Liver (tissue), 9 donors: ENCODE data around the gene CR1. TPM values are rescaled to one million over a fixed set of nuclear protein-coding genes. Genes with fewer than 3 reads are reported as not detected.

Experiments
- DNase-seq: peaks from one replicate; pipeline ENCODE4 v3.0.0-alpha.2; 2017; ENCODE audit warnings: low spot score
- H3K27ac ChIP-seq, 2 donors: one replicate each; pipeline ENCODE4 v1.7.0; 2013; ENCODE audit warnings: inconsistent platforms in 2 of 2, low read length in 2 of 2, control low read depth in 1 of 2, low read depth in 1 of 2, mild to moderate bottlenecking in 1 of 2
- H3K27me3 ChIP-seq, 4 donors: one replicate each; pipeline versions ENCODE4 v1.6.1 to v1.7.0; 2013; ENCODE audit warnings: low read length in 3 of 4, inconsistent platforms in 1 of 4, mild to moderate bottlenecking in 1 of 4, moderate library complexity in 1 of 4; ENCODE audit not compliant: control insufficient read depth in 4 of 4, insufficient read depth in 4 of 4
- H3K36me3 ChIP-seq, 4 donors: one replicate each; pipeline versions ENCODE4 v1.6.1 to v1.7.0; 2013; ENCODE audit warnings: low read length in 3 of 4, mild to moderate bottlenecking in 3 of 4, low read depth in 1 of 4, moderate library complexity in 1 of 4; ENCODE audit not compliant: control insufficient read depth in 4 of 4, insufficient read depth in 3 of 4
- H3K4me1 ChIP-seq, 4 donors: one replicate each; pipeline versions ENCODE4 v1.6.1 to v1.7.0; 2013; ENCODE audit warnings: low read length in 3 of 4, mild to moderate bottlenecking in 3 of 4, moderate library complexity in 1 of 4; ENCODE audit not compliant: control insufficient read depth in 4 of 4, insufficient read depth in 4 of 4
- H3K4me3 ChIP-seq, 3 donors: one replicate each; pipeline versions ENCODE4 v1.6.1 to v1.7.0; 2013; ENCODE audit warnings: low read length in 3 of 3, control low read depth in 1 of 3, low read depth in 1 of 3, mild to moderate bottlenecking in 1 of 3
- H3K9ac ChIP-seq, 2 donors: one replicate each; pipeline ENCODE4 v1.7.0; 2013; ENCODE audit warnings: low read length in 2 of 2, mild to moderate bottlenecking in 2 of 2, moderate library complexity in 2 of 2, control low read depth in 1 of 2, low read depth in 1 of 2
- H3K9me3 ChIP-seq, 4 donors: one replicate each; pipeline versions ENCODE4 v1.6.1 to v1.7.0; 2013; ENCODE audit warnings: low read length in 3 of 4; ENCODE audit not compliant: control insufficient read depth in 4 of 4
- ATF3 ChIP-seq: IDR thresholded peaks from 2 replicates; pipeline ENCODE4 v1.6.1; 2016; ENCODE audit warnings: antibody characterized with exemption
- CTCF ChIP-seq: fragments of 150-350 bp; IDR thresholded peaks from 2 replicates; pipeline ENCODE4 v1.5.1; 2017; ENCODE audit warnings: improper control_type of control experiment, low read depth, low read length; ENCODE audit not compliant: missing input control
- FOXA1 ChIP-seq: IDR thresholded peaks from 2 replicates; pipeline ENCODE4 v1.6.1; 2016; ENCODE audit warnings: antibody characterized with exemption
- FOXA2 ChIP-seq: IDR thresholded peaks from 2 replicates; pipeline ENCODE4 v1.6.1; 2016; ENCODE audit warnings: antibody characterized with exemption
- GABPA ChIP-seq, 2 donors: IDR thresholded peaks in 1 of 2; conservative IDR thresholded peaks in 1 of 2; 2 replicates each; pipeline ENCODE4 v1.6.1; 2016; ENCODE audit warnings: antibody characterized with exemption in 2 of 2, mild to moderate bottlenecking in 1 of 2, moderate library complexity in 1 of 2
- HNF4A ChIP-seq, 2 donors: conservative IDR thresholded peaks; 2 replicates each; pipeline ENCODE4 v1.6.1; 2016; ENCODE audit warnings: antibody characterized with exemption in 2 of 2, mild to moderate bottlenecking in 2 of 2
- HNF4G ChIP-seq: IDR thresholded peaks from 2 replicates; pipeline ENCODE4 v1.6.1; 2016; ENCODE audit warnings: antibody characterized with exemption
- MAX ChIP-seq: IDR thresholded peaks from 2 replicates; pipeline ENCODE4 v1.6.1; 2016; ENCODE audit warnings: antibody characterized with exemption
- NR2F2 ChIP-seq: IDR thresholded peaks from 2 replicates; pipeline ENCODE4 v1.6.1; 2016; ENCODE audit warnings: antibody characterized with exemption
- RAD21 ChIP-seq, 2 donors: IDR thresholded peaks; 2 replicates each; pipeline ENCODE4 v1.6.1; 2016; ENCODE audit warnings: antibody characterized with exemption in 2 of 2, mild to moderate bottlenecking in 2 of 2
- REST ChIP-seq: IDR thresholded peaks from 2 replicates; pipeline ENCODE4 v1.6.1; 2016; ENCODE audit warnings: antibody characterized with exemption, mild to moderate bottlenecking
- RXRA ChIP-seq, 2 donors: IDR thresholded peaks; 2 replicates each; pipeline ENCODE4 v1.6.1; 2017 to 2018; ENCODE audit warnings: antibody characterized with exemption in 2 of 2, mild to moderate bottlenecking in 1 of 2
- SP1 ChIP-seq: IDR thresholded peaks from 2 replicates; pipeline ENCODE4 v1.6.1; 2018; ENCODE audit warnings: antibody characterized with exemption, mild to moderate bottlenecking
- TAF1 ChIP-seq: conservative IDR thresholded peaks from 2 replicates; pipeline ENCODE4 v1.6.1; 2016; ENCODE audit warnings: antibody characterized with exemption, mild to moderate bottlenecking
- YY1 ChIP-seq: IDR thresholded peaks from 2 replicates; pipeline ENCODE4 v1.6.1; 2016; ENCODE audit warnings: antibody characterized with exemption, mild to moderate bottlenecking
- ZBTB33 ChIP-seq: IDR thresholded peaks from 2 replicates; pipeline ENCODE4 v1.6.1; 2016; ENCODE audit warnings: antibody characterized with exemption
- WGBS: extraction: QIAGEN DNeasy Blood & Tissue Kit; methylation state at CpG from one replicate; pipeline ENCODE4 v1.1.7; 2013; 5-methylcytosine and 5-hydroxymethylcytosine counted together
- polyA plus RNA-seq, 2 donors: library from polyadenylated mRNA; stranded (reverse) in 1 of 2; unstranded in 1 of 2; fragments of 200-250 nt in 1 of 2; fragments of >200 nt in 1 of 2; fragmentation: Nextera tagmentation in 1 of 2; extraction: Ambion mirVana in 1 of 2; gene quantifications; one replicate each; pipeline versions ENCODE4 v1.2.1 to v1.2.3, GENCODE V29; 2013 to 2015
- total RNA-seq, 2 donors: library from RNA; depleted of rRNA; stranded (reverse); fragments of >200 nt; gene quantifications; one replicate each; pipeline ENCODE4 v1.2.3, GENCODE V29; 2014
- donor health status: healthy.
- donor health status: healthy.
- donor health status: healthy.
- donor health status: healthy.
- donor health status: healthy.

The CR1 gene
- total and polyA plus RNA-seq, 4 donors = 0.78 to 16.7 (median 7.4) TPM

GRCh38 chr1:207649865-207650580 lies 154.1 kb downstream of the CR1 start:
- Histone ChIP-seq H3K4me3 (no peak overlapping the region), H3K36me3 (no peaks in the 10 kb centered on the region), H3K9me3 (no peaks in the 10 kb centered on the region), H3K9ac (no peak overlapping the region), H3K27me3 (no peaks in the 10 kb centered on the region), H3K4me1 (peaks cover 2 to 8% (median 4%) of the 10 kb centered on the region in 4 donors), H3K27ac (no peak overlapping the region)
- DNase-seq = no peak
- WGBS = 88% methylated on average over 4 of the region's 4 CpGs
- TF ChIP-seq ATF3 (no peak), RAD21 (IDR thresholded peaks at IDR 0.05) (no peak), TAF1 (no peak), CTCF (no peak), SP1 (no peak), FOXA1 (no peak), GABPA (IDR thresholded peaks at IDR 0.05 in 1 of 2, conservative IDR thresholded peaks at IDR 0.05 in 1 of 2) (no peak), FOXA2 (no peak), YY1 (no peak), ZBTB33 (no peak), HNF4G (no peak), REST (no peak), NR2F2 (no peak)

GRCh38 chr1:207651583-207651982 lies 155.6 kb downstream of the CR1 start:
- WGBS = 95% methylated on average over 1 of the region's 1 CpG
- Histone ChIP-seq H3K36me3 (no peaks in the 10 kb centered on the region), H3K27ac (no peak overlapping the region), H3K9ac (no peak overlapping the region), H3K4me1 (peaks cover 0 to 3% (median 0%) of the 10 kb centered on the region in 4 donors), H3K27me3 (no peaks in the 10 kb centered on the region), H3K4me3 (no peak overlapping the region), H3K9me3 (no peaks in the 10 kb centered on the region)
- TF ChIP-seq ATF3 (no peak), SP1 (no peak), GABPA (IDR thresholded peaks at IDR 0.05 in 1 of 2, conservative IDR thresholded peaks at IDR 0.05 in 1 of 2) (no peak), YY1 (no peak), HNF4A (conservative IDR thresholded peaks at IDR 0.05) (no peak), FOXA1 (no peak), REST (no peak), RXRA (IDR thresholded peaks at IDR 0.05) (no peak), TAF1 (no peak), HNF4G (no peak), CTCF (no peak), MAX (no peak), FOXA2 (no peak)
- no peak for DNase-seq
